ENCODE data around the gene SRGAP1. TPM values are rescaled to one million over a fixed set of nuclear protein-coding genes. Genes with fewer than 3 reads are reported as not detected.
A peak's percentile ranks its signal among the peaks of the same experiment; 100 is the strongest.

SRGAP1 gene
- total RNA-seq, 1 experiment from 2014 or later = 4.5 TPM

DNA sequence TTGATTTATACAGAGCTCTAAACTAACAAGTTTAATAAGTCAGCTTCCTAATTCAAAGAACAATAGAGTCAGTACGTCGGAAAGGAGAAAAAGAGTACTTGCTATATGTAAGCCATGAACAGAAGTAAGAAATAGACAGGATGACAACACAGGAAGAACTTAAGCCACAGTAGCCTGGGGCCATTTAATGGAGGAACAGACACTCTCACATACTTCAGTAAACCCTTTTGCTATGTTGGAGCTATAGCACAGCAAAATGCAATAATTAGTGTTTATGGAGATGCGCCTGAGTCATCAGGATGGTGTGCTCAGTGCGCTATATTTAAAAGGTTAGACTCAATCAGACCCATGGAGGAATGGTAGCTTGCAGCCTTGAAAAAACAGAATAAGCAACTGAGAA is 61.0 kb downstream of the SRGAP1 start:
- DNase-seq (ENCODE audit: low read depth) = peak; percentile 94

DNA sequence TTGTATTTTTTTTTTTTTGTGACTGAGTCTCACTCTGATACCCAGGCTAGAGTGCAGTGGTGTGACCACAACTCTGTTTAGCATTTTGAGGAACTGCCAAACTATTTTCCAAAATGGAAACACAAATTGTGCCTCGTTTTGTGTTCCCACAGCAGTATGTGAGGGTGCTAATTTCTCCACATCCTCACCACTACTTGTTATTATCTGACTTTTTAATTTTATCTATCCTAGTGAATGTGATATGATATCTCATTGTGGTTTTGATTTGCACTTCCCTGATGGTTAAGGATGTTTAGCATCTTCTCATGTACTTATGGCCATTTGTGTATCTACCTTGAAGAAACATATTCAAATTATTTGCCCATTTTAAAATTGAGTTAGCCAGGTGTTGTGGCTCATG is 62.4 kb downstream of the SRGAP1 start:
- DNase-seq (ENCODE audit: low read depth) = no peak

DNA sequence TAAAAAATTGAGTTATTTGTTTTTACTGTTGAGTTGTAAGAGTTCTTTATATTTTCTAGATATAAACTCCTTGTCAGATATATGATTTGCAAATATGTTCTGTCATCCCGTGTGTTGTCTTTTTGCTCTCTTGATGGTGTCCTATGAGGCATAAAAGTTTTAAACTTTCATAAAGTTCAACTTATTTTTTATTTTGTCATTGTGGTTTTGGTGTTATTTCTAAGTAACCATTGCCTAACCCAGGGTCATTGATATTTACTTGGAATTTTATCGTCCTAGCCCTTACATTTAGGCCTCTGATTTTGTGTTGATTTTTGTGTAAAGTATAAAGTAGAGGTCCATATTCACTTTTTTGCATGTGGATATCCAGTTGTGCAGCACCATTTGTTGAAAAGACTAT is 63.1 kb downstream of the SRGAP1 start:
- no peak for DNase-seq (ENCODE audit: low read depth)

DNA sequence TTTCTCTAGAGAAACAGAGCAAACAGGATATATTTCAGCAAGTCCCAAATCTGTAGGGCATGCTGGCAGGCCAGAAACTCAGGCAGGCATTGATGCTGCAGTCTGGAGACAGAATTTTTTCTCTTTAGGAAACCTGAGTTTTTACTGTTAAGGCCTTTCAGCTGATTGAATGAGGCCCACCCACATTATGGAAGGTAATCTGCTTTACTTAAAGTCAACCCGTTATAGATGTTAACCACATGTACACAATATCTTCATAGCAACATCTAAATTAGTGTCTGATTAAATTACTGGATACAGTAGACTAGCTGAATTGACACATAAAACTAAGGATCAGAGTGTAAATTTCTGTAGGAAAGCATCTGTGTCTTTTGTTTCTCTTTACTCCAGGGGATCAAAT is 65.2 kb downstream of the SRGAP1 start:
- DNase-seq (ENCODE audit: low read depth) = no peak

DNA sequence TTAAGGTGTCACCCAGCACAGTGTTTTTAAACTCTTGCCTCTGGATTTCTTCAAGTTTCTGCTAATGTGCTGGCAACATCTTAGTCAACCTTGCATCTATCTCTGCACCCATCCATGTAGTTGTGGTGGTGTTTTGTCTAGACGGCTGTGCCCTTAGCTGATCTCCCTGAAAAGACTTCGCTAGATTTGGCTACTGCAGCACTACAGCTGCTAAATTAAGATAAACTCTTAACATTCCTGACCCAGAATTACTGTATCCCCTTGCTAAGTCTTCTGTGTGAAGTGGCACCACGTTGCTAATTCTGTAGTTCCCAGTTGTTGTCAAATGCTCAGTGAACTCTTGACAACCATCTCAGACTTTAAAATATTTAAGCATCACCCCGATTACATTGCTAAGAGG is 66.8 kb downstream of the SRGAP1 start:
- no peak for DNase-seq (ENCODE audit: low read depth)

DNA sequence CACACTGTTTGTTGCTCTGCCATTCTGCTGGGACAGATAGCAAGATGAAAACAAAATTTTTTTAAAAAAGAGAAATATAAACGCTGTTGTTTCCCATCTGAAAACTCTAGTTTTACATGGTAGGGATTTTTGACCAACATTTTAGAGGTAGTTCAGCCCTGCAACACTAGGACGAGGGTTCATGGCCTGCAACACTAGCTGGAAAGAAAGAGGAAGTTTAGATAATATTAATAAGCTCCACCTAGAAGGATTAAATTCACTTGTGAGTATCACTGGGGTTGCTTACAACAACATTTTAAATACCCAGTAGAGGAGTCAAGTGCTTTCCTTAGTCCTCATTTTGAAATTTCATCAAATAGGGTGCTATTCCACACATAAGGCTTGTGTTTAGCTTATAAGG is 68.2 kb downstream of the SRGAP1 start:
- DNase-seq (ENCODE audit: low read depth) = no peak

DNA sequence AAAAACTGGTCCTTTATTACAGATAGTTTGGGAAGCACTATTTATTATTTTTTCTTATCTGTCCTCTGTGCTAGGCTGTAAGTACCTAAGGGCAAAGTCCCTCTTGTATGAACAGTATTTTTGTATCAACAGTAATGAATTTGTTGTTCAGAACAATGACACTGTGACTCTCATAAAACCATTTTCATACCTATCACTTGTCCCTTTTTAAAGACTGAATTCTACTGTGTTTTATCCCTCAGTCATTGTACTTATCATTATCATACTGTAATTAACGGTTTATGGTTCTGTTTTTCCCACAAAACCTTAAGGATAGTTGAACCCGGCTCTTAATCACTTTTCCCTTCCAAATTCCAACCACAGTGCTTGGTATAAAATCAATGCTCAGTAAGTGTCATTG is 69.4 kb downstream of the SRGAP1 start:
- DNase-seq (ENCODE audit: low read depth) = no peak

DNA sequence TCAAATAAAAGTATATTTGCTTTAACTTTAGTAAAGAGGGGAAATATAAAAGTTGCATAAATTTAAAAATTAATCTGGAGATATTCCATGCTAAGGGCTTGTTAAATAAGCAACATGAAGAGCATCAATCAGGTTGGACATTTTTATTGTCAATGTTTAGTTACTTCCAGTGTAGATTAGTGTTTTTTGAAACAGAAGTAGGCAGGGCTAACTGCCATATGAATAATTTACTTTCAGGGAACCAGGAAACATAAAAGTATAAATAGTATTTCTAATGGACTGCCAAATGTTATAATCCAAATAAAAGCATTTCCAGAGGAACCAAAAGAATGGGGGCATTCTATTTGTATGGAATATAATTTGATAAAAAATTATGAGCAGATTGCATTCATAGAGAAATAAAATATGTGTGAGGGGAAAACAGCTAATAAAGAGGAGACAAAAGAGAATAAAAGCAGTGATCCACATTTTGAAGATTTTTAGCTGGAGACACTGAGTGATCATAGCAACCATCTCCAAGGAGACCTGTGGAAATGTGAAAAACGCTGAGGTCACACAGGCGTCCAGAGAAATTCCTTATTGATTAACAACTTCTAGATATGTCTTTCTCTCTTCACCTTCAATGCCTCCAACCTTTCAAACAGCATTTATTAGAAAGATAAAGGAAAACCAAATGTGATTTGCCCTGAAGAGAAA is 70.8 kb downstream of the SRGAP1 start:
- DNase-seq (ENCODE audit: low read depth) = peak; percentile 86

DNA sequence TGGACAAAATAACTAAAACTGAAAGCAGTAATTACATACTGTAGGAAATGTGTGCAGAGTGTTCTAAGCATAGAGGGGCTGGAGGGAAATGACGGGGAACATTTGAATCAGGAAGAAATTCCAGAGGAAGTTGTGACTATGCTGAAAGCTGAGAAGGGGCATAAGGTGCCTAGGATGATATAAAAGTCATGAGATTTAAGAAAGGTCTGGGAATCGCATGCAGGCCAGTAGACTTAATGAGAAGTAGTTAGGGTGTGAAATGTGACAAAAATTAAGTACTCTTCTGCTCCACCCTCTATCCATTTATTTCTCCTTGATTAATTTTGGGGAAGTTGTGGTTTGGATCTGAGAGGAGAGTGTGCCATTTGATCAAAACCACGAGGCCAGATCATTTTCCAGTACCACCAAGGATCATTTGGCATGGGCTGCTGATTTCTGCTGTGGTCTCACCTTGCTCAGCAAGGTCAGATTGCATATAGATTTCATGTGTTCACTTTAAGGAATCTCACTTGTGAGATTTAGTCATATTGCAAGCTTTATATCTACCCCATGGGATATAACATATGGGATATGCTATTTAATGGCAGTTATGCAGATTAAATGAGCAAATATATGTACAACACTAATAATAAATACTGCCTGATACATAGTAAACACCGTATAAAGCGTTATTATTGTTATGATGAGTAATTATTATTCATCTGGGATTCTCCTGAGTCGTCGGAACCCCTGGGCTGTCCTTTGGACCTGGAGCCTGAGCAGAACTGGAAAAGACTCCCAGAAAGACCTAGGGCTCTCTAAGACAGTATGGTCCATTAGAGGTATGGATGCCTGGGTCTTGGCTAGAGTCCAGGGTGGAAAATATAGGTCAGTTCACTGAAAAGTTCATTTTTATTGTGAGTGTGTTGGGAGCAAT is 72.3 kb downstream of the SRGAP1 start:
- peak; percentile 64 for DNase-seq (ENCODE audit: low read depth)

DNA sequence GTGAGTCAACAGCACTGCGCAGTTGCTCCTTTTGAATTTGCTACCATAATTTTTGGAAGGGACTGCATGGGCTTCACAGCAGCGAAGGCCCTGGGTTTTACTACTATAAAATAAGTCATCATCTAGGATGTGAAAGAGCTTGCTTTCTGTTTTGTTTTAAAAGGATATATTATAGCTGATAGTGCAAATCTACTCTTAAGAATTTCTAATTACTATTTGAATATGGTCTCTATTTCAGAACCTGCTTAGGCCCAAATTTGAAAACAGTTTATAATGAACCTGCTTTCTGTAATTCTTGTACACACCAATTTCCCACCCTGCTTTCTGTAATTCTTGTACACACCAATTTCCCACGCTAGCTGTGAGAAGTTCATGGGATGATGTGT is 73.0 kb downstream of the SRGAP1 start:
- DNase-seq (ENCODE audit: low read depth) = no peak

DNA sequence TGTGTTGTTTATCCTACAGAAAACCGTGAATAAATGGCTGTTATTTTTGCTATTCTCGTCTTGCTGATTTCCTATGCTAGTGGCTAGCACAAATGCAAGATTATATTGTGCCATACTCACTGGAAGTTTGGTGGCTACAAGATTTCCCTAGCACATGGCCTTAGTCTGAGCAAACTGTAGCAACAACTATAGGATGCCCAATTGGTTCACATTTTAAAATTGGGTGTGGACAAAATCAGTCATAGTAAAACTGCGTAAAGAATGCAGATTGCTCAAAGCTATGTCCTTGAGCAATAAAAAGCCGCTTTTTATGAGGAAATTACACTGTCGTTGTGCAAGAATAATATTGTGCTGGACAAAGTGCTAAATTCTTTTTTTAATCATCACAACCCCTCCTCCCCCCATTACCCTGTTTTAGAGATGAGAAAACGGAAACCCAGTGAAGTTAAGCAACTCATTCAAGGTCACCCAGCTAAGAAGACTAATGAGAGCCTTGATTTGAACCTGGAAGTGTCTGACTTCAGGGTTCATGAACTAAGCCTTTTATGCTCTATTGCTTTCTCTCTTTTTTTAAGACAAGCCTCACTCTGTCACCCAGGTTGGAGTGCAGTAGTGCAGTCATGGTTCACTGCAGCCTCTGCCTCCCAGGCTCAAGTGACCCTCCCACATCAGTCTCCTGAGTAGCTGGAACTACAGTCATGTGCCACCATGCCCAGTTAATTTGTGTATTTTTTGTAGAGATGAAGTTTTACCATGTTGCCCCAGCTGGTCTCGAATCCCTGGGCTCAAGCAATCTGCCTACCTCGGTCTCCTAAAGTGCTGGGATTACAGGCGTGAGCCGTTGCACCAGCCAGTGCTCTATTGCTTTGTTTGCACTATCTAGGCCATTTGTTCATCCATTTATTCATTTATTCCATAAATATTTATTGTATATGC is 73.6 kb downstream of the SRGAP1 start:
- peak; percentile 94 for DNase-seq (ENCODE audit: low read depth)

DNA sequence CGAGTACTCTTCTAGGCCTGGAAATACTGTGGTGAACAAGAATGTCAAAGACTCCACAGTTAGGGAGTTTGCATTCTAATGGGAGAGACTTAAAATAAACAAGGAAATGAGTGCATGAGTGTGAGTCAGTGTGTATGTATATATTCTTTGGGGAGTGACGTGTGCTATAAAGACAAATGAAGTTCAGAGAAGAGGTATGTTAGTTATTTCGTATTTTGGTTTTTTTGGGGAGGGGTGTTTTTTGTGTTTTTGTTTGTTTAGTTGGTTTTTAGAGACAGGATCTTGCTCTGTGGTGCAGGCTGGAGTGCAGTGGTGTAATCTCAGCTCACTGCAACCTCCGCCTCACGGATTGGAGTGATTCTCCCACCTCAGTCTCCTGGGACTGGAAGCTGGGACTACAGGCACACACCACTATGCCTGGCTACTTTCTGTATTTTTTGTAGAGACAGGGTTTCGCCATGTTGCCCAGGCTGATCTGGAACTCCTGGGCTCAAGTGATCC is 74.3 kb downstream of the SRGAP1 start:
- peak; percentile 85 for DNase-seq (ENCODE audit: low read depth)

DNA sequence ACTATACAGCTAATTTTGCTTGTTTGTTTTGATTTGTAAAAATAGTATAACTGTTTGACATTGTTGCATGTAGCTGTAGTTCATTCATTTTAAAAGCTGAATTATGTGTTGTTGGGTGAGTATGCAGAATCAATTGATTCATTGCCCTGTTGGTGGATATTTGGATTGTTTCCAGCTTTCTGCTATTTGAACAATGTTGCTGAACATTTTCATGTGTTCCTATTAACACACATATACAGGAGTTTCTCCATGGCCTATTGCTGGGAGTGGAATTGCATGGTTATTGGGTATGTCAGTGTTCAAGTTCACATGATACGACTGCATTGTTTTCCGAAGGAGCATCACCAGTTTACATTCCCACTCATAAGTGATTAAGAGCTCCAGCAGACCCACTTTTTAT is 75.3 kb downstream of the SRGAP1 start:
- no peak for DNase-seq (ENCODE audit: low read depth)

DNA sequence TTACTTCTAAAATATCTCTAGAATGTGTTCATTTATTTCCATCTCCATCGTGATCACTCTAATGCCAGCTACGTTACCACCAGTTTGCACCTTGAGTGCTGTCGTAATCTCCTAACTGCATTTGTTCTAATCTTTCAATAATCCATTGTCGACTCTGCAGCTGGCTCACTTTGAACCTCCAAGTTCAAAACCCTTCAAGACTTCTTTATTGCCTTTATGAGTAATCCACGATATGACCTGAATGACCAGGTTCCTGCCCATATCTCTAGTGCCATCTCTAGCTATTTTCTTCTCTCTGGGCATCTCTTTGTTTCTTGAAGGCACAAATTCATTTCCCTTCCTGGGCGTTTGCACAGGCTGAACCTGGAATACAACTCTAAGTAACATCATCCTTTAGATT is 76.7 kb downstream of the SRGAP1 start:
- DNase-seq (ENCODE audit: low read depth) = peak; percentile 52

DNA sequence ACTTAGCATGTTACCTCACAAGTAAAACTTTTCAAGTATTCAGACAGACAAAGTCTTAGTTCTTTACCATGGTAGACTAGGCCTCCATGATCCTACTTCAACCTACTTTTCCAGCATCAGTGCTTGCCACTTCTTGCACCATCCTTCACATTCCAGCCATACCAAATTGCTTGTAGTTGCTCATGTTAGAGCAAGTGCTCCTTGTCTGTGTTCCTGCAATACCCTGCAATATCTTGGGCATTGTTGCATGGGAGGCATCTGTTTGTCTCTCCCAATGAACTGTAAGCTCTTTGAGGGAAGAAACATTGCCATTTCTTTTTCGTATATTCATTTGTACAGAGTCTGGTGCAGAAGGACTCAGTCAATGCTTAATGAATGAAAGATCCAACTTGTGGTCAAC is 78.0 kb downstream of the SRGAP1 start:
- DNase-seq (ENCODE audit: low read depth) = no peak

DNA sequence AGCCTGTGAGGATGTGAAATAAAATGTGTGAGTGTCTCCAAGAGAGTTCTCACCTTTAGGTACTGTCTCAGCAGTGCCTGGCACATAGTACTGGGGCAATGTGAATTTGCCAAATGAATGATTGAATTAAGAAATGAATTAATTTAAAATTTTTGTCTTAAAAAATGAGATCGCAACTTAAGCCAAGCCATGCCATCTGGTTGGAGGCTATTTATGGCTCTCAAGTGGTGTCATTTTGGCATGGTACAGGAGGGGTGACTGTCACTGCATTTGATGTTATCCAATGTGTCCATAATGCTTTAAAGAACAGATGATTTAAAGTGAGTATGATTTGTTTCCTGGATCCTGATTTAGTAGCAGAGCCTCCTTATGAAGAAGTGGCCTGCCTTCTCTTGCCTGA is 80.3 kb downstream of the SRGAP1 start:
- no peak for DNase-seq (ENCODE audit: low read depth)

DNA sequence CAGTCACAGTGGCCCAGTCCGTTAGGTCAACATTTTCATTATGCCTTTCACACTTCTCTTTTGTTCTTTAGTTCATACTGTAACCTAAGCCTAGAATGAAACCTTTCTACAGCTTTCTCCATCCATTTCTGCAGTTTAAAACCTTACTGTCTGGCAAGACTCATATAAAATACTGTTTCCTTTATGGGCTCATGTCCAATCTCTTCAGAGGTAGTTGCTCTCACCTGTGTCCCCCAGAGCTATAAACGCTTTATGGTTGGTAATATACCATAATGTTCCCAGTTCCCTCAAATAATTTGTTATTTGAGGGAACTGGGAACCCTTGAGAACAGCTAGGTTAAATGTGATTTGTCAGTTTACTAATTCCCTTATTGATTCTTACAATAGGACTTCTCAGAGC is 83.0 kb downstream of the SRGAP1 start:
- DNase-seq (ENCODE audit: low read depth) = no peak

DNA sequence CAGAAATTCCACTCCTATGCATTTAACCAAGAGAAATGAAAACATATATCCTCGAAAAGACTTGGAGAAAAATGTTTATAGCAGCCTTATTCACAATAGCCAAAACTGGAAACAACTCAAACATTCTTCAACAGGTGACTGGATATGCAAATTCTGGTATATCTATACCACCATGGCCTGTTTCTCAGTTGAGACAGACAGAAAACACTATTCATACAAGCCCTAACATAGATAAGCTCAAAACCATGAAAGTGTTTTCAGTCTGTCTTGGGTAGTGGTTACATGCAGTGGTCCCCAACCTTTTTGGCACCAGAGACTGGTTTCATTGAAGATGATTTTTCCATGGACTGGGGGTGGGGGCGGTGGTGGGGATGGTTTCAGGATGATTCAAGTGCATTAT is 83.8 kb downstream of the SRGAP1 start:
- DNase-seq (ENCODE audit: low read depth) = no peak

DNA sequence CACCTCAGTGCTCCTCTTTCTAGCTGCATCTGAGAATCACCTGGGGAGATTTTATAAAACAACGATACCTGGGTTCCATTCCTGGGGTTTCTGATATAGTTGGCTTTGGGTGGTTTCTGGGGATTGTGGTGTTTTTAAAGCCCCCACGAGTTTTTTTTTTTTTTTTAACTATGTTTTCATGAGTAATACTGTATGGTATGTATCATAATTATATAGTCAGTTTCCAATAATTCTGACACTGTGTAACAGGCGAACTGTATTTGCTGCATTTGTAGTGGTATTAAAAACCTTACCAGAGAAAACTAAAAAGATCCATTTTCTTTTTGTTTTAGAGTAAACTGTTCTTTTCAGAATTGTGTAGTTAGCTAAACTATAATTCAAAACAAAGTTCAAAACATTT is 84.9 kb downstream of the SRGAP1 start:
- DNase-seq (ENCODE audit: low read depth) = no peak

DNA sequence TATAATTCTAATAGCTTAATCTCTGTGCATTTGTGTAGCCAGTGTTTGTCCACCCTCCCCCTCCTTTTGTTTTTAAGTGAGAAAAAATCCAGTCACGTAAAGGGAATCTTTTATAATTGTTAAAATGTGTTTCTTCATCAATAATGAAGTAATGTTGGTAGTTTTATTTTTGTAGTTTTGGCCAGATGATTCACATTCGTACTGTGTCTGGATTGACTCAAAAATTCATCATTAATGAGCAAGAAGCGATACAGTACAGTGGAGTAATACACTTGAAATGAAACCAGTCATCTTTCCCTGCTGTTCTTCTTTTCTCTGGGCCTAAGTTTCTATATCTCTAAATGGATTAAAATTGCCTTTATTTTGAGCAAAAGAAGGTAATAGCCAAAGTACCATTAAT is 86.5 kb downstream of the SRGAP1 start:
- no peak for DNase-seq (ENCODE audit: low read depth)

DNA sequence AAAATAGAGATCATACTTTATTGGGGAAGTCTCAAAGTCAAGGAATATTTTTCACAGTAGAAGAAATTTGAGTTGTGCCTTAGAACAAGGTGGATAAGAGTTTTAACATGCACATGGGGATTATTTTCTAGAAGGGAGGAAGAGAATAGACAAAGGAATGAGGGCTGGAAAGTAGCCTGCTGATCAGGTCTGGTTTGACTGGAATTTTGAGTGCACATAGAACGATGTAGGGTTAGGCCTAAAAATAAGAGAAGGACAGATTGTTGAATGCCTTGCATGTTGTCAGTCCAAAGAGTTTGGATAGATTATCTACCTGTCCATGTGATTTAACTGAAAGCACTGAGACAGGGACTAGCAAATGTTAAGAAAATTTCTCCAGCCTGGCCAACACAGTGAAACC is 87.2 kb downstream of the SRGAP1 start:
- DNase-seq (ENCODE audit: low read depth) = no peak

DNA sequence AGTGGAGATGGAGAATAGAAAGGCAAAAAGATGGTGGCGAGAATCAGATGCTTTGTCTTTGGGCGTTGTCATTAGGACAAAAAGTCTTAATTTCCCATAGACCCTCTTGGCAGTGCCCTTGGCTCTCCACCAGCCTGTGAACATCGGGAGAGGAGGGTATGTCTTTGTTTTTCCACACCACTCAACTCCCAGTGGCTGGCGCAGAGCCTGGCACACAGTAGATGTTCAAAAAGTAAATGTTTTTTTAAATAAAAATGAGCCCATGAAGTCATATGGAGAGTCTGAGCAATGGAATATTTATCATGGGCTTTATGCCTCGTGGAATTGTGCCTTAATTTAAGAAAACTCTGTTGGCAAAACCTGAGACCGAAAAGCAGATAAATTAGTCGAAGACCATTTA is 90.4 kb downstream of the SRGAP1 start:
- no peak for DNase-seq (ENCODE audit: low read depth)

Data from M059J (cell line).